ENCODE results near the gene FBXL7. TPM values are rescaled to one million over a fixed set of nuclear protein-coding genes. Genes with fewer than 3 reads are reported as not detected.

The FBXL7 gene
- total RNA-seq, 2 experiments from 2014 or later = not detected

GRCh38 chr5:15927710-15928380 lies 427.9 kb downstream of the FBXL7 start:
- intact Hi-C loops (cut with DNase I, micrococcal nuclease) = no loop called here
- TF ChIP-seq, protein P1, sequence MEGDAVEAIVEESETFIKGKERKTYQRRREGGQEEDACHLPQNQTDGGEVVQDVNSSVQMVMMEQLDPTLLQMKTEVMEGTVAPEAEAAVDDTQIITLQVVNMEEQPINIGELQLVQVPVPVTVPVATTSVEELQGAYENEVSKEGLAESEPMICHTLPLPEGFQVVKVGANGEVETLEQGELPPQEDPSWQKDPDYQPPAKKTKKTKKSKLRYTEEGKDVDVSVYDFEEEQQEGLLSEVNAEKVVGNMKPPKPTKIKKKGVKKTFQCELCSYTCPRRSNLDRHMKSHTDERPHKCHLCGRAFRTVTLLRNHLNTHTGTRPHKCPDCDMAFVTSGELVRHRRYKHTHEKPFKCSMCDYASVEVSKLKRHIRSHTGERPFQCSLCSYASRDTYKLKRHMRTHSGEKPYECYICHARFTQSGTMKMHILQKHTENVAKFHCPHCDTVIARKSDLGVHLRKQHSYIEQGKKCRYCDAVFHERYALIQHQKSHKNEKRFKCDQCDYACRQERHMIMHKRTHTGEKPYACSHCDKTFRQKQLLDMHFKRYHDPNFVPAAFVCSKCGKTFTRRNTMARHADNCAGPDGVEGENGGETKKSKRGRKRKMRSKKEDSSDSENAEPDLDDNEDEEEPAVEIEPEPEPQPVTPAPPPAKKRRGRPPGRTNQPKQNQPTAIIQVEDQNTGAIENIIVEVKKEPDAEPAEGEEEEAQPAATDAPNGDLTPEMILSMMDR (IDR thresholded peaks at IDR 0.05) = no peak
- no peak overlapping the region for H3K27ac ChIP-seq (ENCODE audit: low read depth in 1 of 2, low read length in 2 of 2)
- H3K36me3 ChIP-seq (ENCODE audit: insufficient read depth, low read length) = no peaks in the 10 kb centered on the region
- Mint-ChIP-seq H3K4me1 (ENCODE audit: low read depth) (no peaks in the 10 kb centered on the region), H3K27ac (no peak overlapping the region), H3K4me3 (no peak overlapping the region), H3K36me3 (ENCODE audit: low read depth) (no peaks in the 10 kb centered on the region), H3K27me3 (no peaks in the 10 kb centered on the region), H3K9me3 (peaks cover 2% of the 10 kb centered on the region)
- DNase-seq (no peak), ATAC-seq (ENCODE audit: poor library complexity) (no peak)
- no peaks in the 10 kb centered on the region for H3K4me1 ChIP-seq (ENCODE audit: insufficient read depth, low read length)
- no peaks in the 10 kb centered on the region for H3K27me3 ChIP-seq (ENCODE audit: control insufficient read depth in 1 of 2, insufficient read depth in 2 of 2, low read length in 2 of 2)
- ChIA-PET POLR2A (no interaction called here), CTCF (no interaction called here)
- H3K4me3 ChIP-seq (ENCODE audit: low read length) = no peak overlapping the region
- peaks cover 0 to 19% of the 10 kb centered on the region in 2 experiments for H3K9me3 ChIP-seq (ENCODE audit: control insufficient read depth in 1 of 2, insufficient read depth in 1 of 2, low read length in 2 of 2)

DNA sequence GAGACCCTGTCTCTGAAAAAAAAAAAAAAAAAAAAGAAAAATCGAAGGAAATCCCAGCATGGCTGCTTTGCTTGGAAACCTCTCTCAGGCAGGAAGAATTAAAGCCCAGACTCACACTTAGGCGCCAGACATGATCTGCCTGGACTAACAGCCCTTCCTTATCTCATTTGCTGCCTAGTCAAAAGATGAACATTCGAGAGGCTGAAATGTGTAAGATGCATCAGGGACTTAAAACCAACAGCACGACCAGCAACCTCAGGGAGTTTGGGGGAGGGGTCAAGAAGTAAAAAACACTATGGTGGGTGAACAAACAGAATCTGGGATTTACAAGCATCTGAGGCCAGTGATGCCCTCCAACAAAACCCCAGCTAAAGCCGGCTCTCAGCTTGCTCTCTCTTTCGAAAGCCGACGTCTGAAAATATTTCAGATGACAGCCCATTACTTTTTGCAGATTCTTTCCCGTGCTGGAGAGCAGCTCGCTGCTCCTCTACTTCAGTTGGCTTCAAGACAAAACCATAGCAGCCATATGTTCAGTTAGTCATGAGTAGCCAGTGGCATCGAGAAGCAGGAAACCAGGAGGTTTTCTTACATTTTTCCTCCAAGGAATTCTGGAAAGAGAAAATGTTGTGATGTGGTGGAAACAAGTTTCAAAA lies 429.8 kb downstream of the FBXL7 start:
- Mint-ChIP-seq H3K9me3 (peaks cover 1% of the 10 kb centered on the region), H3K4me1 (ENCODE audit: low read depth) (no peaks in the 10 kb centered on the region), H3K27ac (no peak overlapping the region), H3K27me3 (no peaks in the 10 kb centered on the region), H3K36me3 (ENCODE audit: low read depth) (no peaks in the 10 kb centered on the region), H3K4me3 (no peak overlapping the region)
- TF ChIP-seq, protein P1 (IDR thresholded peaks at IDR 0.05) = no peak
- intact Hi-C loops (cut with DNase I, micrococcal nuclease) = no loop called here
- Histone ChIP-seq H3K4me3 (ENCODE audit: low read length) (no peak overlapping the region), H3K27ac (ENCODE audit: low read depth in 1 of 2, low read length in 2 of 2) (no peak overlapping the region), H3K4me1 (ENCODE audit: insufficient read depth, low read length) (no peaks in the 10 kb centered on the region), H3K9me3 (ENCODE audit: control insufficient read depth in 1 of 2, insufficient read depth in 1 of 2, low read length in 2 of 2) (peaks cover 0 to 19% of the 10 kb centered on the region in 2 experiments), H3K27me3 (ENCODE audit: control insufficient read depth in 1 of 2, insufficient read depth in 2 of 2, low read length in 2 of 2) (no peaks in the 10 kb centered on the region), H3K36me3 (ENCODE audit: insufficient read depth, low read length) (no peaks in the 10 kb centered on the region)
- POLR2A ChIA-PET = no interaction called here
- ATAC-seq (ENCODE audit: poor library complexity) = no peak
- DNase-seq = no peak
- CTCF ChIA-PET = no interaction called here

- CTCF ChIA-PET = no interaction called here
- Histone ChIP-seq H3K4me3 (ENCODE audit: low read length) (no peak overlapping the region), H3K4me1 (ENCODE audit: insufficient read depth, low read length) (no peaks in the 10 kb centered on the region), H3K27me3 (ENCODE audit: control insufficient read depth in 1 of 2, insufficient read depth in 2 of 2, low read length in 2 of 2) (no peaks in the 10 kb centered on the region), H3K36me3 (ENCODE audit: insufficient read depth, low read length) (no peaks in the 10 kb centered on the region), H3K27ac (ENCODE audit: low read depth in 1 of 2, low read length in 2 of 2) (no peak overlapping the region), H3K9me3 (ENCODE audit: control insufficient read depth in 1 of 2, insufficient read depth in 1 of 2, low read length in 2 of 2) (peaks cover 0 to 32% of the 10 kb centered on the region in 2 experiments)
- Mint-ChIP-seq H3K9me3 (peaks cover 1% of the 10 kb centered on the region), H3K4me1 (ENCODE audit: low read depth) (no peaks in the 10 kb centered on the region), H3K36me3 (ENCODE audit: low read depth) (no peaks in the 10 kb centered on the region), H3K27ac (no peak overlapping the region), H3K4me3 (no peak overlapping the region), H3K27me3 (no peaks in the 10 kb centered on the region)
- intact Hi-C loops (cut with DNase I, micrococcal nuclease) = no loop called here
- TF ChIP-seq, protein P1 (IDR thresholded peaks at IDR 0.05) = no peak
- ATAC-seq (ENCODE audit: poor library complexity) (no peak), DNase-seq (no peak)
- POLR2A ChIA-PET = no interaction called here
Observed at GRCh38 chr5:15932066-15932465, 432.1 kb downstream of the FBXL7 start.
